ENCODE measurements around the gene ANKRD17.

ANKRD17 gene

GRCh38 chr4:73197220-73197619 is 61.4 kb downstream of the ANKRD17 start:
- no peak for FAIRE-seq

DNA sequence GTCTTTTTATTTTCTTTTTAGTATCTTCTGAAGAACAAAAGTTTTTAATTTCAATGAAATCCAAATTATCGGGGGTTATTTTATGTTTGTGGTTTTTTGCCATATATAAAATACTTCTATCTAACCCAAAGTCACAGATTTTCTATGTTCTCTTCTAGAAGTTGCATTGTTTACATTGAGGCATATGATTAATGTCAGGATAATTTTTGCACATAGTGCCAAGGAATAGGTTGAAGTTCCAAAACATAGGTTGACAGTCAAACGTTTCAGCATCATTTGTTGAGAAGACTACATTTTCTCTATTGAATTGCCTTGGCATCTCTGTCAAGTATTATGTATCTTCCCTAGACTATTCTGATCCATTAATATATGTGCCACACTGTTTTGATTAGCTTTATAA is 64.5 kb downstream of the ANKRD17 start:
- FAIRE-seq = no peak

GRCh38 chr4:73193659-73194058 is 64.9 kb downstream of the ANKRD17 start:
- FAIRE-seq = no peak

- FAIRE-seq = no peak
These were observed 65.4 kb downstream of the ANKRD17 start for GRCh38 chr4:73193155-73193554.

DNA sequence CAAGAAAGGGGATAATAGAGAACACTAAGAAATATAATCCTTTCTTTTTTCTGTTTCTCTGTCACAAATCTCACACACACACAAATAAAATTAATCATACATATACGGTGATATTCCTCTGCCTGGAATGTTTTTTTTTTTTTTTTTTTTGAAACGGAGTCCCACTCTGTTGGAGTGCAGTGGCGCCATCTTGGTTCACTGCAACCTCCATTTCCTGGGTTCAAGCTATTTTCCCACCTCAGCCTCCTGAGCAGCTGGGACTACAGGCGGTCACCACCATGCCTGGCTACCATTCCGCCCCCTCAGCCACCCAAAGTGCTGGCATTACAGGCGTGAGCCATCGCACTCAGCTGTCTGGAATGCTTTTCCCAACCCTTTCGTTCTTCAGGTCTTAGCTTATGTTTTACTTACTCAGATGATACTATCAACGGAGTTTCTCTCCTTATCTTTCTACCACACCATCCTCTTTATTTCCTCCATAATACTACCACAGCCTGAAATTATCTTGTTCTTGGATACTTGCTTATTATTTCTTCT is 69.3 kb downstream of the ANKRD17 start:
- no peak for FAIRE-seq

DNA sequence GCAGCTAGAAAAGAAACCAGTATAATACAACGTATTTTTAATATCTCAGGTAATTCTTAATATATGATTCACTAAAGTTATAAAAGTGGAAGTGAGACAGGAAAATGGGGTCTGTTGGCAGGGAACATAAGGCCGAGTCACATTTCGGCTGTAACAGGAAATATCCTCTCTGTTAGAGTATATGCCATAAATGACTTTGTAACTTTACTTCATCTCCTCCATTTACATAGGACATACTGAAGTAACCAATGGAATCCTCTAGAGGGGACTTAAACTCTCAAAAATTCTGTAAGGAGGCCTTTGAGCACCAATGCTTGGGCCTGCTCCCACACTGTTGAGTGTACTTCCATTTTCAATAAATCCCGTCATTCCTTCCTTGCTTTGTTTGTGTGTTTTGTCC is 71.3 kb downstream of the ANKRD17 start:
- FAIRE-seq = no peak

GRCh38 chr4:73185903-73186302 is 72.7 kb downstream of the ANKRD17 start:
- FAIRE-seq = no peak

DNA sequence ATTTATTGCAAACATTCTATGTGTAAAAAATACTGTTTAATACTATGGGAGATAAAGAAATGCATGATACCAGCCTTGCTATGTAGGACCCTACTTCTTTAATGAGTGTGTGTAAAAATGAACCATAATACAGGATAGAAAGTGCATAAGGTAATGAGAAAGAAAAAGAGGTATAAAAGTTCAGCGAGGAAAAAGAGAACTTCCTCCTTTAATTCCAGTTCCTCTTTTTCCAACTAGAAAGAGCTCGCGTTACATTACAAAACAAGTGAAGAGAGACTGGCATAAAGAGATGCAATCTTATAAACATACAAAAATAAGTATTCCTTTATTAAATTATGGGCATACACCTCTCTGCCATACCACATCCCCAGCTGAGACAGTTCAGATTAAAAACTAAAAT is 77.4 kb downstream of the ANKRD17 start:
- FAIRE-seq = no peak

- FAIRE-seq = no peak
These were observed 80.2 kb downstream of the ANKRD17 start for GRCh38 chr4:73178389-73178788.

GRCh38 chr4:73172161-73172560 is 86.4 kb downstream of the ANKRD17 start:
- FAIRE-seq = no peak

- no peak for FAIRE-seq
These were observed 87.9 kb downstream of the ANKRD17 start for GRCh38 chr4:73170518-73171198.

- FAIRE-seq = no peak
These were observed 92.4 kb downstream of the ANKRD17 start for GRCh38 chr4:73166212-73166611.

DNA sequence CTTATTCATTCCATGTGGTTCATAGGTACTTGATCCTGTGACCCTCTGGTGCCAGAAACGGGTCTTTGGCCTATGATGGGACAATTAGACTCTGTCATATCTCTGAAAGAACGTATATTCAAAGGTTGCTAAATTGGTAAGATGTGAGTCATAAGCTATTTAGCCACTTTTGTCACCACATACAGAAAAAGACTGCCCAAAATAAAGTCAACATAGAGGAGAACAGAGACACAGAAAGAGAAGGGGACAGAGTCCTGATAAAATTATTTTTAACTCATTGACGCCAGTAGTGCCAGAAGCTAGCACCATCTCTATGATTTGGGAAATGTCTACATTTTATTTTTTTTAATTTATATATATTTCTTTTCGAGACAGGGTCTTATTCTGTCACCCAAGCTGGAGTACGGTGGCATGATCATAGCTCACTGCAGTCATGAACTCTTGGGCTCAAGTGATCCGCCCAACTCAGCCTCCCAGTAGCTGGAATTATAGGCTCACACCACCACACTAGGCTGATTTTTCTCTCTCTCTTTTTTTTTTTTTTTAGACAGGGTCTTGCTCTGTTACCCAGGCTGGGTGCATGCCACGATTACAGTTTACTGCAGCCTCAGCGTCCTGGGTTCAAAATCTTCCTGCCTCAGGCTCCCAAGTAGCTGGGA is 96.9 kb downstream of the ANKRD17 start:
- no peak for FAIRE-seq

- no peak for FAIRE-seq
These were observed 102.2 kb downstream of the ANKRD17 start for GRCh38 chr4:73156394-73156793.

DNA sequence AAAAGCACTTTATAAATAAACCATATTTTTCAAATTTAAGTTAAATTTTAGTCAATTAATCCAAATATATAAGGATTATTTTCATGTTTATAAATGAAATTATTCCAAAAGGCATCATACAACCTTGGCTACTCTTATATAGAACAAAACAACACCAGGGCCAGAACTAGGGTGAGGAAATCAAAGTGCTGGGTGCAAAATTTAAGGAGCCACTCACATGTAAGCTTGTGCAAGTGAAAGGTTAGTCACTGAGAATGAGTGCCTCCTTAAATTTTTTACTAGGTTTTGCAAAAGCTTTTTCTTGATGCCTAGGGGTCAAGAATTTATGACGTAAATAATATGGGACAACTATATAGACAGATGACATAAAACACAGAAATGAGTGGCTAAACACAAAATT is 105.7 kb downstream of the ANKRD17 start:
- no peak for FAIRE-seq

DNA sequence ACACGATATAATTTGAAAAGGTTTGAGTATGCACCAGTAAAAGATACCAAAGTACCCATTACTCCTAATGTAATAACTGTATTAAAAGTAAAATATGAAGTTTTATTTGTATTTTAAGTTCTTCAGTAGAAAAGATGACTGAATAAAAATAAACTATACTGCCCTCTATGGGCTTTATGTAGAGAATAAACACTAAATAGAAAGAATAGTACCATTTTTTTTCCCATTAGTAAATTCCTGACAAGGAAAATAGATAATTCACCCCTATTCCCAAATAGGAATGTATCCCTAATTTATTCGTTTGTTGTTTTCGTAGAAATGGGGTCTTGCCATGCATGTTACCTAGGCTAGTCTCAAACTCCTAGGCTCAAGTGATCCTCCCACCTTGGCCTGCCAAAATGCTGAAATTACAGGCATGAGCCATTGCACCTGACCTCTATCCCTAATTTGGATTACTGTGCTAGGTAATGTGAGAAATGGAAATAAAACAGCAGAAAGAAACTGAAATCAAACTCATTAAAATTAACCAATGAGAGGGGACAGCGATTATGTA is 115.5 kb downstream of the ANKRD17 start:
- FAIRE-seq = peak; percentile 80

- FAIRE-seq = no peak
These were observed 118.6 kb downstream of the ANKRD17 start for GRCh38 chr4:73139991-73140390.

GRCh38 chr4:73139245-73139644 is 119.4 kb downstream of the ANKRD17 start:
- no peak for FAIRE-seq

DNA sequence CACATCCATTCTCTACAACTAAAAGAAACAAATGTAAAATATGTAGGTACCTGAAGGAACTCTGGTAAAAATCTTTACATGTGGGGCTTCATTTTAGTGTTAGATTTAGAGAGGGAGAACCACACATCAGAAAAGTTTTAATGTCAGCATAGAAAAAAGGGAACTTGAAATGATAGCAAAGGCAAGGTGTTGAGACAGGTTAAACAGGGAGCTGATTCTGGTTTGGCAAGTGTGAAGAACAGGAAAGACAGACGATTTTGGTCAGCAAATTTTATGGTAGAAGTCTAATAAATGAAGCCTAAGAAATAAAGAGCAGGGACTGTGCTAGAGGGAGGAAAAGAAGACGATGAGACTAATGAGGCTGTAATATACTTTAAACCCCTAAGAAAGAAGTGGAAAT is 121.5 kb downstream of the ANKRD17 start:
- FAIRE-seq = no peak

DNA sequence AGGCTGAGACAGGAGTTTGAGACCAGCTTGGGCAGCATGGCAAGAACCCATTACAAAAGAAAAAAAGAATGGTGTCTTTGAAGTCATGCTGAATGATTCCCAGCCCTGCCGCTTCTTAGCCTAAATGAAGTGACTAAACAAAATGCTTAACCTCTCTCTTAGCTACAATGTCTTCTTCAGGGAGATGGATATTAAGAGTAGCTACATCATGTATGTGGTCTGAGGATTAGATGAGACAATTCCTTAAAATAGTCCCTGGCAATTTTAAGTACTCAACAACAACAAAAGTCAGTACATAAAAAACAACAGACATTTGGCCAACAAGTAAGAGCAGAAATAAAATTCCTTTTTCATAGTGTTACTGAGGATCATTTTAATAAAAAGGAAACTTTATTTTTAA is 124.8 kb downstream of the ANKRD17 start:
- no peak for FAIRE-seq

DNA sequence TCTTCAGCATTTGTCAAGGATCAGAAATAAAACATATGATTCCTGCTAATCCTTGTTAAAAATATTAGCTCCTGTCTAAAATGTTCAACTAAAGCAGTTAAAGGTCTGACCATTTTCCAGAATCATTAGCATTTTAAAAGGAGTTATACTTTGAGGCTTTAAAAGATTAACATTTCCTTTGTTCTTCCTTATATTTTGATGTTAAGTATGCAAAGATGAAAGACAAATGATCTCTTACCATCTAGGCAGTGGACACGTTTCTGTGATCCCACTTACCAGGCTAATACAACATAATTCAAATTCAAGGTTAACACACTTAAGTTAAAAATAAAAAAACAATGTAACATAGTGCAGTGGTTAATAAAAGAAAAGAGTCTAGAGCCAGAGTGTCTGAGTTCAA is 127.3 kb downstream of the ANKRD17 start:
- no peak for FAIRE-seq

GRCh38 chr4:73129319-73129718 is 129.3 kb downstream of the ANKRD17 start:
- FAIRE-seq = no peak

DNA sequence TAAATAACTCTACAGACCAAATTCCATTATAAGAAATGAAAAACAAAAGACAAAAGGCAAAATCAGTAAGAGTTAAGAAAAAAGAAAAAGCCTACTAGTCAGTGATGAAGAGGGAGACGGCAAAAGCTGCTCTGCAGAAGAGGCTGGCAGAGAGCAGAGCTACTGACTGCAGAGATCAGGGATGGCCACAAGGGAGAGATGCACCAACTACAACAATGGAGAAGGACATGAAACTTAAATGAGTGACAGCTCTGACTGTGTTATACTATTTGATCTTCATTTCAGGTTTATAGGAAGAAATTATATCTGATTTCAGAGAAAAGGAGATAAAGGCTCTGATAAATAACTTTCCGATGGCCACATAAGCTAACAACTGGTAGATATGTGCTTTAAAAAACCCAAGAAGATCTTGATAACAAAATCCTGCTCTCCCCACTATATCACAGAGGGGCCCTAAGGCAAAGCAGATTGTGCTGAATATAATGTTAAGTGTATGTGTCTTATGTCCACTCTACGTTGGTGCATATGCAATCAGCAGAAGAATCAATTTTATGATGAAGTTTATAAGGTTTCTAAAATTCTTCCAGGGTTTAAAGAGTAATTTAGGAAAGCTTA is 130.7 kb downstream of the ANKRD17 start:
- no peak for FAIRE-seq

DNA sequence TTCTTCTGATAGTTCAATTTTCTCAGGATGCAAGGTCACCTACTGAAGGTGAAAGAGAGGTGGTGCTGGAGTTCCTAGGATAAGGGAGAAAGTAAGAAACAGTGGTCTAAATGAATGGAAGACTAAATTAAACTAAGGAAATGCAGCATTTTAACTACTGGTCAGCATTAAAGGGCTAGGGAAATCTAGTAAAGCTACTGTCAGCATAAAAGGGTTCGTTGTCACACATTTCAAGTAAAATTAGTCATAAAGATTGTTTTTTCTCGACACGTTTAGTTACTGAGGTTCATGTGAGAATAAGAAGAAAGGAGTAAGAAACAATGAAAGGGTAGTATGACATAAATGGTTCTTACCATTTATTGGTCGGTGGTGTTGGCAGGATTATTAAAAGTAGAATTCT is 149.1 kb downstream of the ANKRD17 start:
- FAIRE-seq = no peak
